HepG2 (cell line): ENCODE data around the gene VSIG10L. TPM values are rescaled to one million over a fixed set of nuclear protein-coding genes. Genes with fewer than 3 reads are reported as not detected.

Experiments used
- FOXO1 ChIP-seq: sonication (generic); formaldehyde crosslinking; IDR thresholded peaks from 2 replicates; pipeline ENCODE4 v1.4.0; 2020; ENCODE audit warnings: missing genetic modification reagents
- GFI1 ChIP-seq: sonication (generic); formaldehyde crosslinking; IDR thresholded peaks from 2 replicates; pipeline ENCODE4 v1.5.0; 2020; ENCODE audit warnings: missing genetic modification reagents, mild to moderate bottlenecking, borderline replicate concordance
- HMG20B ChIP-seq: conservative IDR thresholded peaks from 2 replicates; pipeline ENCODE4 v1.6.1; 2016; ENCODE audit warnings: missing genetic modification reagents, missing compliant biosample characterization
- LCORL ChIP-seq, 2 experiments: fragments of 450-650 bp in 1 of 2; sonication (generic) in 1 of 2; formaldehyde crosslinking in 1 of 2; IDR thresholded peaks; 2 replicates each; pipeline versions ENCODE4 v1.5.0 to v1.6.1; 2017 to 2020; ENCODE audit warnings: antibody characterized with exemption in 1 of 2, missing genetic modification reagents in 1 of 2
- MAFK ChIP-seq, 2 experiments: IDR thresholded peaks in 1 of 2; conservative IDR thresholded peaks in 1 of 2; 2 replicates each; pipeline ENCODE4 v1.6.1; 2011; ENCODE audit warnings: improper control_type of control experiment in 2 of 2, low read length in 2 of 2
- NFIB ChIP-seq: sonication (generic); formaldehyde crosslinking; IDR thresholded peaks from 2 replicates; pipeline ENCODE4 v1.9.0; 2021; ENCODE audit warnings: missing genetic modification reagents, mild to moderate bottlenecking, borderline replicate concordance
- NFIC ChIP-seq: IDR thresholded peaks from 2 replicates; pipeline ENCODE4 v1.6.1; 2012; ENCODE audit warnings: mild to moderate bottlenecking, low read length, inconsistent platforms
- NR1H2 ChIP-seq: sonication (generic); formaldehyde crosslinking; IDR thresholded peaks from 2 replicates; pipeline ENCODE4 v1.8.1; 2022; ENCODE audit warnings: low read depth, missing genetic modification reagents, borderline replicate concordance
- PHF21A ChIP-seq: sonication (generic); formaldehyde crosslinking; IDR thresholded peaks from 2 replicates; pipeline ENCODE4 v1.5.0; 2020; ENCODE audit warnings: mild to moderate bottlenecking, missing genetic modification reagents
- POLR2G ChIP-seq: fragments of 200-400 bp; formaldehyde crosslinking; IDR thresholded peaks from 2 replicates; pipeline ENCODE4 v1.6.1; 2018; ENCODE audit warnings: mild to moderate bottlenecking, low read depth, low read length, moderate library complexity
- RAD21 ChIP-seq: fragments of 450-650 bp; formaldehyde crosslinking; IDR thresholded peaks from 2 replicates; pipeline ENCODE4 v1.5.0; 2020; ENCODE audit warnings: mild to moderate bottlenecking
- RNF2 ChIP-seq: fragments of 450-650 bp; conservative IDR thresholded peaks from 2 replicates; pipeline ENCODE4 v1.6.1; 2016; ENCODE audit warnings: low read depth
- SIX1 ChIP-seq: sonication (generic); formaldehyde crosslinking; IDR thresholded peaks from 2 replicates; pipeline ENCODE4 v1.4.0; 2020; ENCODE audit warnings: missing genetic modification reagents, borderline replicate concordance
- STAG1 ChIP-seq: sonication (generic); formaldehyde crosslinking; IDR thresholded peaks from 2 replicates; pipeline ENCODE4 v1.4.0; 2020; ENCODE audit warnings: missing genetic modification reagents
- TAF1 ChIP-seq: sonication (generic); formaldehyde crosslinking; IDR thresholded peaks from 2 replicates; pipeline ENCODE4 v1.4.0; 2020; ENCODE audit warnings: missing genetic modification reagents
- TOE1 ChIP-seq: sonication (generic); formaldehyde crosslinking; IDR thresholded peaks from 2 replicates; pipeline ENCODE4 v1.4.0; 2020; ENCODE audit warnings: mild to moderate bottlenecking, missing genetic modification reagents
- ZFY ChIP-seq: sonication (generic); formaldehyde crosslinking; IDR thresholded peaks from 2 replicates; pipeline ENCODE4 v1.4.0; 2020; ENCODE audit warnings: missing genetic modification reagents
- ZNF263 ChIP-seq: sonication (generic); formaldehyde crosslinking; IDR thresholded peaks from 2 replicates; pipeline ENCODE4 v1.4.0; 2020; ENCODE audit warnings: missing genetic modification reagents
- ZNF326 ChIP-seq: sonication (generic); formaldehyde crosslinking; IDR thresholded peaks from 2 replicates; pipeline ENCODE4 v1.4.0; 2020; ENCODE audit warnings: missing genetic modification reagents, borderline replicate concordance
- ZNF329 ChIP-seq: sonication (generic); formaldehyde crosslinking; IDR thresholded peaks from 2 replicates; pipeline ENCODE4 v1.9.0; 2021; ENCODE audit warnings: low read depth, mild to moderate bottlenecking, missing genetic modification reagents
- ZNF451 ChIP-seq: sonication (generic); formaldehyde crosslinking; IDR thresholded peaks from 2 replicates; pipeline ENCODE4 v1.5.0; 2020; ENCODE audit warnings: mild to moderate bottlenecking, missing genetic modification reagents
- ZNF598 ChIP-seq: sonication (generic); formaldehyde crosslinking; IDR thresholded peaks from 2 replicates; pipeline ENCODE4 v1.5.1; 2020; ENCODE audit warnings: mild to moderate bottlenecking, missing genetic modification reagents, borderline replicate concordance
- ZNF713 ChIP-seq: sonication (generic); formaldehyde crosslinking; IDR thresholded peaks from 2 replicates; pipeline ENCODE4 v1.4.0; 2020; ENCODE audit warnings: mild to moderate bottlenecking, missing genetic modification reagents
- ZNF841 ChIP-seq: sonication (generic); formaldehyde crosslinking; IDR thresholded peaks from 2 replicates; pipeline ENCODE4 v1.8.1; 2023; ENCODE audit warnings: missing genetic modification reagents, borderline replicate concordance
- polyA plus RNA-seq, 8 experiments: library from polyadenylated mRNA; depleted of rRNA in 3 of 8; stranded (reverse) in 7 of 8; unstranded in 1 of 8; fragments of >200 nt; fragmentation: Illumina TruSeq in 4 of 8; extraction: Trizol in 4 of 8; gene quantifications; 2 replicates each; pipeline versions ENCODE4 v1.2.1 to v1.2.3, GENCODE V29; 2011 to 2016; ENCODE audit warnings: low read depth in 4 of 8, missing spikeins in 1 of 8, mixed read lengths in 1 of 8; ENCODE audit not compliant: insufficient read depth in 1 of 8
- total RNA-seq, 5 experiments: library from RNA; depleted of rRNA; stranded (reverse); fragments of >200 nt; fragmentation: Illumina TruSeq; extraction: Trizol; gene quantifications; 2 replicates each; pipeline ENCODE4 v1.2.3, GENCODE V29; 2016; ENCODE audit warnings: low read depth in 1 of 5
- TF ChIP-seq, protein P1 (sequence below): sonication (generic); formaldehyde crosslinking; IDR thresholded peaks from 2 replicates; pipeline ENCODE4 v1.5.0; 2020; ENCODE audit warnings: missing genetic modification reagents, mild to moderate bottlenecking, borderline replicate concordance
- TF ChIP-seq, protein P2 (sequence below): sonication (generic); formaldehyde crosslinking; IDR thresholded peaks from 2 replicates; pipeline ENCODE4 v1.4.0; 2020; ENCODE audit warnings: missing genetic modification reagents
- TF ChIP-seq, protein P3 (sequence below): sonication (generic); formaldehyde crosslinking; conservative IDR thresholded peaks from 2 replicates; pipeline ENCODE4 v1.8.0; 2022; ENCODE audit warnings: low read depth, missing genetic modification reagents

VSIG10L gene
- total and polyA plus RNA-seq, 2 of the 13 experiments (the other 11 are each of a cell fraction or from before 2014, with no cell fraction given) = 2.7 to 8.5 TPM

DNA sequence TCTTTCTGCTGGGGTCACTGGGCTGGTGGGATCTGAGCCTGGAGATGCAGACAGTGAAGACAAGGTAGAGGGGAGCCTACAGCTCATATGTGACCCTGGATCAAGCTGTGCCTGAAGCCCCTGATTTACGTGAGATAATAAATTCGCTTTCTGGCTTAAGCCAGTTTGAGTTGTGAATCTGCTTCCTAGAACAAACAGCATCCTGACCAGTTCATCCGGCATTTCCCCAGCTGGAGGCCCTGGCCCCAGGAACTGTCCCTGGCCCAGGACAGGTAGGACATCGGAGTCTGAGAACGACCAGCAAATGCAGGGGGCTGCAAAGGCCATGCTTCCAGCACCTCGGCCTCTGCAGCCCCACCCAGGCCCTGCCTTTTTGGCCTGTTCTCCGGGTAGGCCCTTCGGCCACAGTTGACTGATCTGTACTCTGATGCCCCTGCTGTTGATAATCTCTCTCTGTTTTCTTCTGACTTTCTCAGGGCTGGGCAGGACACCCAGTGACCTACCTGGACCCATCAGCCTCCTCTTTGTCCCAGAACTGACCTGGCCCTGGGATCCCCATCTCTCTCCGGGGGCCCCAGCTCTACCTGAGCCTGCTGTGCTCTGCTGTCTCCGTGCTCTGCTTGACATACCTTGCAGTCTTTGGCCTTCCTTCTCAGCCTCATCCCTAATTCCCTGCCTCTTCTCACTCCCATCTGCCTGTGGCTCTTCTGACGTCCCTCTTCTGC lies 9.5 kb upstream of the VSIG10L start (continued):
- TF ChIP-seq, protein P1, sequence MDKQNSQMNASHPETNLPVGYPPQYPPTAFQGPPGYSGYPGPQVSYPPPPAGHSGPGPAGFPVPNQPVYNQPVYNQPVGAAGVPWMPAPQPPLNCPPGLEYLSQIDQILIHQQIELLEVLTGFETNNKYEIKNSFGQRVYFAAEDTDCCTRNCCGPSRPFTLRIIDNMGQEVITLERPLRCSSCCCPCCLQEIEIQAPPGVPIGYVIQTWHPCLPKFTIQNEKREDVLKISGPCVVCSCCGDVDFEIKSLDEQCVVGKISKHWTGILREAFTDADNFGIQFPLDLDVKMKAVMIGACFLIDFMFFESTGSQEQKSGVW (CRISPR knock-in tag) = peak; percentile 51; the same call in 1 of the 2 replicates
- TF ChIP-seq, protein P2, sequence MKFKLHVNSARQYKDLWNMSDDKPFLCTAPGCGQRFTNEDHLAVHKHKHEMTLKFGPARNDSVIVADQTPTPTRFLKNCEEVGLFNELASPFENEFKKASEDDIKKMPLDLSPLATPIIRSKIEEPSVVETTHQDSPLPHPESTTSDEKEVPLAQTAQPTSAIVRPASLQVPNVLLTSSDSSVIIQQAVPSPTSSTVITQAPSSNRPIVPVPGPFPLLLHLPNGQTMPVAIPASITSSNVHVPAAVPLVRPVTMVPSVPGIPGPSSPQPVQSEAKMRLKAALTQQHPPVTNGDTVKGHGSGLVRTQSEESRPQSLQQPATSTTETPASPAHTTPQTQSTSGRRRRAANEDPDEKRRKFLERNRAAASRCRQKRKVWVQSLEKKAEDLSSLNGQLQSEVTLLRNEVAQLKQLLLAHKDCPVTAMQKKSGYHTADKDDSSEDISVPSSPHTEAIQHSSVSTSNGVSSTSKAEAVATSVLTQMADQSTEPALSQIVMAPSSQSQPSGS (CRISPR knock-in tag) = 0 out of 2 replicates have a peak, but pooled peaks have one; percentile 26
- TF ChIP-seq GFI1 (CRISPR knock-in tag) = no peak
- no peak for TF ChIP-seq FOXO1 (CRISPR knock-in tag)
- no peak for TF ChIP-seq ZNF326 (CRISPR knock-in tag)
- no peak for TF ChIP-seq LCORL (IDR thresholded peaks at IDR 0.05)
- TF ChIP-seq LCORL (CRISPR knock-in tag; IDR thresholded peaks at IDR 0.05) = 0 out of 2 replicates have a peak, but pooled peaks have one; percentile 24
- TF ChIP-seq TOE1 (CRISPR knock-in tag) = no peak
- 0 out of 2 replicates have a peak, but pooled peaks have one; percentile 36 for TF ChIP-seq ZNF263
- TF ChIP-seq ZNF713 = no peak
- no peak for TF ChIP-seq HMG20B (CRISPR knock-in tag)
- no peak for TF ChIP-seq RNF2
- TF ChIP-seq PHF21A = peak; percentile 47; the same call in 1 of the 2 replicates
- no peak for TF ChIP-seq MAFK (conservative IDR thresholded peaks at IDR 0.05 in 1 of 2, IDR thresholded peaks at IDR 0.05 in 1 of 2; ENCODE audit: low read length in 2 of 2)
- TF ChIP-seq ZNF841 (CRISPR knock-in tag) = no peak
- TF ChIP-seq TAF1 (CRISPR knock-in tag) = peak; percentile 41; the same call in 1 of the 2 replicates
- 0 out of 2 replicates have a peak, but pooled peaks have one; percentile 18 for TF ChIP-seq NFIC
- TF ChIP-seq NFIB (CRISPR knock-in tag) = no peak
- TF ChIP-seq SIX1 (CRISPR knock-in tag) = no peak
- peak; percentile 17; the same call in 1 of the 2 replicates for TF ChIP-seq ZFY
- no peak for TF ChIP-seq NR1H2 (CRISPR knock-in tag)
- peak; percentile 100 for TF ChIP-seq ZNF329
- TF ChIP-seq POLR2G = peak; percentile 66
- no peak for TF ChIP-seq ZNF451 (CRISPR knock-in tag)
- TF ChIP-seq STAG1 (CRISPR knock-in tag) = no peak
- TF ChIP-seq, protein P3, sequence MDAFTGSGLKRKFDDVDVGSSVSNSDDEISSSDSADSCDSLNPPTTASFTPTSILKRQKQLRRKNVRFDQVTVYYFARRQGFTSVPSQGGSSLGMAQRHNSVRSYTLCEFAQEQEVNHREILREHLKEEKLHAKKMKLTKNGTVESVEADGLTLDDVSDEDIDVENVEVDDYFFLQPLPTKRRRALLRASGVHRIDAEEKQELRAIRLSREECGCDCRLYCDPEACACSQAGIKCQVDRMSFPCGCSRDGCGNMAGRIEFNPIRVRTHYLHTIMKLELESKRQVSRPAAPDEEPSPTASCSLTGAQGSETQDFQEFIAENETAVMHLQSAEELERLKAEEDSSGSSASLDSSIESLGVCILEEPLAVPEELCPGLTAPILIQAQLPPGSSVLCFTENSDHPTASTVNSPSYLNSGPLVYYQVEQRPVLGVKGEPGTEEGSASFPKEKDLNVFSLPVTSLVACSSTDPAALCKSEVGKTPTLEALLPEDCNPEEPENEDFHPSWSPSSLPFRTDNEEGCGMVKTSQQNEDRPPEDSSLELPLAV (CRISPR knock-in tag) = no peak
- TF ChIP-seq ZNF598 = no peak
- TF ChIP-seq RAD21 = 0 out of 2 replicates have a peak, but pooled peaks have one; percentile 6
